Kidney tubule cell (primary cell): ENCODE results near the gene TADA3.
"Not testable (repeated sequence)": the region's sequence is repeated elsewhere in the genome, so short reads cannot be mapped to it uniquely, and the experiment has no call there.

Source experiments
- DNase-seq: peaks from one replicate; pipeline ENCODE4 v3.0.0-alpha.2; 2018; ENCODE audit warnings: low spot score

Gene TADA3

DNA sequence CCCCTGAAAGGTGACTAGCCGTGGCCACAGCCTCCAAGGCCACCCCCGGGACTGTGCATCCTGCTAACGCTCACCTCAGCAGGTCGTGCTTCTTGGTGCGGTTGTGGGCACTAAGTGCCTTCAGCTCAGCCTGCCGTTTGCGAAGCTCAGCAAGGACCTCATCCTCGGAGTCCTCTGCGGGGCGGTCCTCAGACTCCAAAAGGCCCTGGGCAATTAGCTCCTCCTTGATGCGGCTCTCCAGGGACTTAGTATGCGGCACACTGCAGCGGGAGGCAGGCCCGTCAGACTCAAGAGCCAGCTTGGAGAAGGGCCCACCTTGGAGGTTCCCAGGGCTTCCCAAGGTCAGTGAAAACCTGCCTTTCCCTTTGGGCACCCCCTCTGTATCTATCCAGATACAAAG lies 8.3 kb downstream of the TADA3 start:
- DNase-seq: no peak

DNA sequence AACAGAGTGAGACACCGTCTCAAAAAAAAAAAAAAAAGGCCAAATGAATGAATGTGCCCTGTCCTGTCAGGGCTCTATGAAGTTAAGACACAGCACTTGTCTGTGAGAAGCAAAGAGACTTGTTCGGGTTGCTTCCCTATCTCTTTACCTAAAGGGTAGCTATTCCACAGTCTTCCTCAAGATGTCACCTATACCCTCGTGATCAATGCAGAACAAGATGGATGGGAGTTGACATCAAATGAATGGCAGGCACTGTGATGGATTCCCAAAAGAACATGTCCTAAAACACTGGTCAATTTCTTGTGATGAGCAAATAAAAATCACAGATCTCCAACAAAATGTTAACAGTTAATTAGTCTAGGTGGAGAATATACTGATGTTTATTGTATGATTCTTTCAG lies 9.5 kb downstream of the TADA3 start:
- no peak for DNase-seq

DNA sequence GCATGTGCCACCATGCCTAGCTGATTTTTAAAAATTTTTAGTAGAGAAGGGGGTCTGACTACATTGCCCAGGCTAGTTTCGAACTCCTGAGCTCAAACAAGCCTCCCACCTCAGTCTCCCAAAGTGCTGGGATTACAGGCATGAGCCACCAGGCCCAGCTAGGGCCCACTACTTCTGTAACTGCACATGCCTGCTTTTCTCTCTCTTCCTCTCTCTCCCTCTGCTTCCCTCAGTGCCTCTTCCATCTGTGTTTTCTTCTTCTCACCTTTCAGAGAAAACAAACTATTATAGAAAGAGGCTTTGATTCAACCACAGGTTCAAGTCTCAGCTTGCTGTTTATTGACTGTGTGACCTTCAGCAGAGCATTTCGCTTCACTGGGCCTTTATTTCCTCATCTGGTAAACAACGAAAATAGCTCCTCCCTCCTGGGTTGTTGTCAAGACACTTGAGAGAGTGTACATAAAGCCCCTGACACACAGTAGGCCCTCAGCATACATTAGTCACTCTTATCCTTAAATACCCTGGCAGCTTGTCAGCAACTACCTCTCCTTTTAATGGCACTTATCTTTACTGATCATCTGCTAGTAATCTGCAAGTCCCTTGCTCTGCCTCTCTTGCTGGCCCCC lies 10.2 kb downstream of the TADA3 start:
- no peak for DNase-seq

DNA sequence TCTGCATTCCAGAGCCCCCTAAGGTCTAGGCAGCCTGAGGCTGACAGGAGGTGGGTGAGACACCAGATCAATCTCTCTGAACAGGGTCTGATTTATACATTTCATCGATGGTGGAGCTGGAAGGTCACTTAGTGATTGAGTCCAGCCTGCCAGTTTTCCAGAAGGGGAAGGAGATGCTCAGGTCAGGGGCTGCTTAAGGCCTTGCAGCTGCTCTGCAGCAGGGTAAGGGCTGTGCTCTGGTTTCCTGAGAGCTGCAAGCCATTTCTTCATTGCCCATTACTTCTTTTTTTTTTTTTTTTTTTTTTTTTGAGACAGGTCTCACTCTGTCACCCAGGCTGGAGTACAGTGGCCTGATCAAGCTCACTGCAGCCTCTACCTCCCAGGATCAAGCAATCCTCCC lies 10.7 kb downstream of the TADA3 start:
- no peak for DNase-seq

DNA sequence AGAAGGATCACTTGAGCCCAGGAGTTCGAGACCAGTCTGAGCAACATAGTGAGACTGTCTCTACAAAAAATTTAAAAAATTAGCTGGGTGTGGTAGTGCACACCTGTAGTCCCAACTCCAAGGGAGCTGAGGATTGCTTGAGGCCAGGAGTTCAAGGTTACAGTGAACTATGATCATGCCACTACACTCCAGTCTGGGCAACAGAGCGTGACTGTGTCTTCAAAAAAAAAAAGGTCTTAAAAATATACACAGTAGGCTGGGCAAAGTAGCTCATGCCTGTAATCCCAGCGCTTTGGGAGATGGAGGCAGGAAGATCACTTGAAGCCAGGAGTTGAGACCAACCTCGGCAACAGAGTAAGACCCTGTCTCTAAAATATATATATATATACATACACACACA lies 11.4 kb downstream of the TADA3 start:
- peak; percentile 23 for DNase-seq

DNA sequence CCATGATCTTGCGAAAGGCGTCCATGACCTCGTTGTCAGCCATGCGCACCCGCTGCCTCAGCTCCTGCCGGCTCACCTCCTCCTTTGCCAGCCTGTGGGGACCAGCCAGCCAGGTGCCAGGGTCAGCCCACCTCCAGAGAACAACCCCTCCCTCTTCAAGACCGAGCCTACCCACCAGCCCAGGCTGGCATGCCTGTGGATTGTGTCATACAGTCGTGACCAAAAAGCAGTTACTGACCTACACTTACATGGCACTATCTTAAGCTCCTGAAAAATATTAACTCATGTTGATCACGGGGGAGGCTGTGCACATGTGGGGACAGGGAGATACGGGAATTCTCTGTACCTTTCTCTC lies 11.8 kb downstream of the TADA3 start:
- peak; percentile 77 for DNase-seq

DNA sequence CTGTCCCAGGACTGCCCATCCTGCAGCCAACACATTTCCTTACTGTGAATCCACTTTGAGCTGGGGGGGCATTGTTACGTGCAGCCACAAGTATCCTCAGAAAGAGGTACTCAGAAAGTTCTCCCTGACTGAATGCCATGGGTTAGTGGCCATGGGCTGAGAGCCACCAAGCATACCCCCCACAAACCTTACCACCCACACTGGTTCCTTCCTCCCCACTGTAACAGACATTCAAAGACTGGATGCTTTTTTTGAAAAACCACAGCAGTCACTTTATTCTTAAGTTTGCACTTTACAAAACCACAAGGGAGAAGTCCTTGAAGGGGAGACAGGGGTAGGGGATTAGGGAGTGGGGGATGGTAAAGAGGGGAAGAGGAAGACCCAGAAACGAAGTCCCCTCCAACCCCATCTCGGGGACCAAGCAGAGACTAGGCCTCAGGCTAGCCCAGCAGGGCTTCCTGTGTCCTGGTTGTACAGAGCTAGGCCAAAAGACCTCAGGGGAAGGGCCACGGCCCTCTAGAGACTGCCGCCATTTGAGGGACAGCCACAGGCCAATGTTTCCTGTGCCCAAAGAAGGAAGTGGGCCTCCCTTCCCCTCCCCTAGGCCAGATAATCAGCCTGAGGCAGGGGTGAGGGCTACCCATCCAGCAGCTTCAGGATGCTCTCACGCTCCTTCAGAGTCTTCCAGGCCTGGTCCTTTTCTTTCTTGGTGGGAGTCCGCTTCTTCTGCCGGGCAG lies 12.4 kb downstream of the TADA3 start:
- DNase-seq: no peak

DNA sequence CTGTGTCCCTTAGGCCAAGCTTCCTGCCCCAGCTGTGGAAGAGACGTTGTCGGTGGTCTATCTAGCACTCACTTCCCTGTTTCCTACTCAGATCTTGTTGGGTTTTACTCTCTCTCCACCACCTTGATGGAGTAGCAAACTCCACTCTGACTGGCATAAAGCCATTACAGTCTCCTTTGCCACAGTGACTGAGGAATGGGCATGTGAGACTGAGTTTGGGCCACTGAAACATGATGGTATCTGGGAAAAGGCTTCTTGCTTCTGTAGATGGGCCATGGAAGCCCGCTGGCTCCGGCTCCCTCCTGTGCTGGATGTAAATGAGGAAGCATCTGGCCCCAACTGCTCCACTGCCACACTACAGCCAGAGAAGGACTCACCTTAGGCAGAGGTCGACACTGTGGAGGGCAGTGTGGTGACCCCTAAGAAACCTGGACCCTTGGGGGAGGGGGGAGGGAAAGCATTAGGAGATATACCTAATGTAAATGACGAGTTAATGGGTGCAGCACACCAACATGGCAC lies 13.1 kb downstream of the TADA3 start:
- DNase-seq: no peak

DNA sequence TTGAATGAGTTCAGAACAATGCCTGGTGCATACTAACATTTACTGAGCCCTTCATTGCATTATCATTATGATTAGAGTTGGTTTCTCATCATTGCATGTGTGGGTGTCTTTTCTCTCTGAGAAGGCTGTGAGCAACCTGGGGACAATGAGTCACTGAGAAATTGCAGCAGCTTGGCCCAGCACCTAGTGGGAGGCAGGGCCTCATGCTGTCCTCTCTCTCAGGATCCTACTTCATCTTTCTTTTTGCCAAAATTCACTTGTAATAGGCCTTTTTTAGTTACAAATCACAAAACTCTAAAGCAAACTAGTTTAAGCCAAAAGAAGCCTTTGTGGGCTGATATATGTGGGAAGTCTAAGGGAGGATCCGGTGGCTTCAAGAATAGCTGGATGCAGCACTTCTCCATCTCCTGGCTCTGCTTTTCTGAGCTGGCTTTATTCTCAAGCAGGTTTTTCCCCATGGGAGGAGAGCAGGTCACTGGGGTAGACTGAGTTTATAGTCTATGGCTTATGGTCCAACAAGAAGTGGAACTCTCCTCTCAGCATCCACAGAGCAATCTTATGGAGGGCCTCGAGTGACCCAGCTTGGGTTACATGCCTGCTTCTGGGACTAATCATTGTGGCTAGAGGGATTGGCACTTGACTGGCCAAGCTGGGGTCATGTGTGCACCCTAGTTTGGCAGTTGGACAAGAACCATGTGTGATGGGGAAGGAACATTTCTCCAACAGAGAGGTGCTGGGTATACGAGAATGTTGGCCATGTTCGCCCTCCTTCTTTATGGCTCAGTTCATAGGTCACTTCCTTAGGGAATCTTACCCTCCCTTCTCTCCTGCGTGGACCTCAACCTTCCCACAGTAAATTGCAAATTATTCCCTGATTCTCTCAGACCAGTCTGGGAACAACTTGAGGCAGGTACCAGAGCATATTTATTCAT lies 13.9 kb downstream of the TADA3 start:
- peak; percentile 61 for DNase-seq

DNA sequence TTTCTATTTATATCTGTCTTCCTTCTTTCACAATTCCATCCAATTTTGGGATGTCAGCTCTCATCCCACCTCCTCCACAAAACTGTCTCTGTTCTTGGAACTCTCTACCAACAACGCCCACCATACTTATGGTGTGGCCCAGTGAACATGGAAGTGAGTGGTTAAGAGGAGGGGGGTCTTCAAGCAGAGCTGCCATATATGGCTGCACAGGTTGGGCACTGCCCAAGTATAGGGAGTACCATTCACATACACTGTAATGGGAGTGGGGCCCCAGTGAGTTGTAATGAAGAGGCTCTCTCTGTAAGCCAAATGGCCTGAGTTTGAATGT lies 14.6 kb downstream of the TADA3 start:
- no peak for DNase-seq

DNA sequence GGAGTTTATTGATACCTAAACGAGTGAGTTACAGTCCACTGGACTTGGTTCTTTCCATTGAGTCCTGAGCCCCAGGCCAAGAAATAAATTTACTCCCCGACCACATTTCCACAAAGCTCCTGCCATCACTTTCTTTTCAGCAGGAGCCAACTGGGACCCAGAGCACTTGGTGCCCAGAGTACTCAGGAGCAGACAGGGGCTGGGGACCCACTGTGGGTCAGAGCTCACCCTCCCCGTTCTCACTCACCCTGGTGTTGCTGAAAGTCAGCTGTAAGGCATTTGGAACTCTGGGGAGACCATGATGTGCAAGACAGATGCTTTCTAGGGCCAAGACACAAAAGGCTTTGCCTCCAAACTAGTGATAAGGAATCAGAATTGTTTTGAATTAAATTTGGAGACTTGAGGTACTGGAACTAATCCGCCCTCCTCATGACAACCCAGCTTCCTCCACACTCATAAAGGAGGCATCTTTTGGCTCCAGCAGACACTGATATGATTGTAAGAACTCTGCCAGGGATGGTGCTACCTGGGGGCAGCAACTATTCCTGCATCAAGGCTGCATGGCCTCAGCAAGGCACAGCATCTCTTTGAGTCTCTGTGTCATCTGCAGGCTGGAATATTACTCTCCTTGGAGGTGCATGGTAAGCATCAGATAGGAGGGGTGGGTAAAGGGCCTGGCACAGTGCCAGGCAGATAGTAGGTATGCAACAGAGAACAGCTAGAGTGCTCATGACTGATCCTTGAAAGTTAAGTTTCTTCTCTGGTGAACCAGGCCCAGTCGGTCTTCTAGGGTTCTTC lies 15.2 kb downstream of the TADA3 start:
- no peak for DNase-seq

DNA sequence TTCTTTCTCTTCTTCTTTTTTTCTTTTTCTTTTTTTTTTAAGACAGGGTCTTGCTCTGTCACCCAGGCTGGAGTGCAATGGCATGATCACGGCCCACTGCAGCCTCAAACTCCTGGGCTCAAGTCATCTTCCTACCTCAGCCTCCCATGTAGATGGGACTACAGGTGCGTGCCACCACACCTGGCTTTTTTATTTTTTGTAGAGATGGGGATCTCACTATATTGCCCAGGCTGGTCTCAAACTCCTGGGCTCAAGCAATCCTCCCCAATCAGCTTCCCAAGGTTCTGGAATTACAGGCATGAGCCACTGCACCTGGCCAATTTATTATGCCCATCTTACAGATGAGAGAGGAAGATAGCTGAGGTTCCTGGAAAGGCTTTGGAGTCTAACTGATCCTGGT lies 21.3 kb downstream of the TADA3 start:
- not testable (repeated sequence) for DNase-seq

DNA sequence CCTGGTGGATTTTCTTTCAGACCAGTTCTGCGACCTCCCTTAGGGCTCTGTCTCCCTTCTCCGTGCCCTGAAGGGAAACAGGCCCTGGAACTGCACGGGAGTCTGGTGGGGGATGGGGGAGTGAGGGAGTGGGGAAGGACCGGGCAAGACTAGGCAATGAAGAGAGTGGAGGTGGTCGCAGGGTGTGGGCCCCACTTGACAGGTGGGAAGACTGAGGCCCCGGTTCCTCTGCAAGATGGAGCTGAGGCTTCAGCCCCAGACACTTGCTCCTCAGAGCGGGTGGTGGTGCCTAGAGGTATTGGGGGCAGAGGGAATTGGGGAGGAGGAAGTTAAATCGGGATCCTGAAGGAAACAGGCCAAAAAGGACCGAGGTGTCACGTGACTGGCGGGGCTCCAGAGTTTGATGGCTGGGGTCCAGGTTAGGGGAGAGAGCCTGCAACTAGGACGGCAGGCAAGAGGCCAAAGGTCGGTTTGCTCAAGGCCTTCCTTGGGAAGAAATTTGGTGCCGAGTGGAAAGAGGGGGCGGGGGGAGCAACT lies 21.9 kb downstream of the TADA3 start:
- DNase-seq: no peak

DNA sequence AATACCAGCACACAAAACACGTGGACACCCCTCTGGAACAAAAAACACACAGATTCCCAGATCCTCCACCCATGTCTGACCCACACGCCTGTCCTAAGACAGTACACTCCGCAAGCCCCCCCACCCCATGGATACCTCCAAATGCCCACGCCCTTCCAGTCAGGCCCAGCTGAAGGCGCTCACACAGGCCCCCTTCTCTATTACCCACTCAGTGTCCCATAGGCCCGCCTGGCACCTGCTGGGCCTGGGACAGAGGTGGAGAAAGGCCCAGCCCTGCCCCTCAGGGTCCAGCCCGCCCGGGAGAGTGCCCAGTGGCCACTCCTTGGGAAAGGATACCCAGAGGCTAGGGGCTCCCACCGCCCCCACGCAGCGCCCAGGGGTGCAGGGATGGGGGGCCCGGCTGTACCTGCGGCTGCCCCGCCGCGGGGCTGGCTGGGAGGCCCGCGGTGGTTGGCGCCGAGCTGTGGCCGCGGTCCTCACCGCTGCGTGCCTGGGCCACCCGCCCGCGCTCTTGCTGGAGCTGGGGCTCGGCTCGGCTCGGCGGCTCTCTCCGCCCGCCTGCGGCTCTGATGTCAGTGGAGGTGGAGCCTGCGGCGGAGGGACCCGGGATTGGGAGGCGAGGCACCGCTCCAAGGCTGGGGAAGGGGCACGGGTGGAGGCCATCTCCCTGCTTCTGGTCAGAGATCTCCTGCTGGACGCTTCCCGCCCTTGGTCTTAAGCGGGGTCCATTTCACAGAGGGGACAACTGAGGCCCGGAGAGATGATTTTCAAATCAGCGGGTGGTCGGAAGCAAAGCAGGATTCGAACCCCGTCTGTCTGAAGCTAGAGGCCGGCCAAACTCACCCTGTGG lies 22.6 kb downstream of the TADA3 start, which contains the start of gene CAMK1:
Gene CAMK1, minus strand, starts transcription at position 522 of the 850 bp plus-strand sequence. CDS start 2,198 bp downstream, outside the sequence.
- peak; percentile 75 for DNase-seq

DNA sequence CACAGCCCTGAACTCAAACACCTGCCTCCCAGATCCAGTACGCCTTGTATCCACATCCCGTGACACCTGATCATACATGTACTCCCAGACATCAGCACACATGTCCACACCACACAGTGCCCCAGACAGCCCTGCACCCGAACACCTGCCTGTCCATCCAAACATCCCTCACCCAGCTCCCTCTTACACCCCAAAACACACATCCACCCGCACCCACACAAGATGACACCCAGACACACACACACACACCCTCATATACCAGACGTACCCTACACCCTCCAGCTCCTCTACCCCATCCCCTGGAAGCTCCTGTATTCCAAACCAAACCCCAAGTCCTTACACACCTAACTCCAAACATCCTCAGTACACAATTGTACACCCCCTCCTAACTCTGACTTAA lies 23.3 kb downstream of the TADA3 start:
- DNase-seq: no peak

DNA sequence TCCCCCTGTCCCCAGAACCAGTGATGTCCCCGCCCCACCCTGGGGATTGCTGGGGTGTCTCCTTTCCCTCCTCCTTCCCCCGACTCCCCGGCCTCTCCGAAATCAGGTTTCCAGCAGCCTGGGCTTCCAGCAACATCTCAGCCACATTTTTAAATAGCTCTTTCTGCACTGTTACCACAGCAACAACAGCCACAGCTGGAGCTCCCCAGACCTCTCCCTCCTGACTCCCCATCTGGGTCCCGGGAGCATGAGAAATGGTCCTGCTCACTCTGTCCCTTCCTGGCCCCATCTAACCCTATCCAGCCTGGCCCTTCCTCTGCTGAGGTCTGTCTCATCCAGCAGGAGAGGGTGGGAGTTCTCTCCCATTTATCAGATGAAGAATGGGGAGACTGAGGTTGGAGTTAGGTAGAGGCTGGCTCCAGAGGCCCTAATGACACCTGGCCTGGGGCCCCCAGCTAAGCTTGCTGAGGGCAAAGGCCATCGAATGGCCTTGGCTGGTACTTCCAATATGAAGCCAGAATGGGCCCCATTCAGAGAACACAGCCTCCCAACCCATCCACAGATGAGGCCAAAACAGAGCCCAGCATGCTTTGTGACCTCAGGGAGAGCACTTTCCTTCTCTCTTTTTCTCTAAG lies 24.0 kb downstream of the TADA3 start:
- no peak for DNase-seq

DNA sequence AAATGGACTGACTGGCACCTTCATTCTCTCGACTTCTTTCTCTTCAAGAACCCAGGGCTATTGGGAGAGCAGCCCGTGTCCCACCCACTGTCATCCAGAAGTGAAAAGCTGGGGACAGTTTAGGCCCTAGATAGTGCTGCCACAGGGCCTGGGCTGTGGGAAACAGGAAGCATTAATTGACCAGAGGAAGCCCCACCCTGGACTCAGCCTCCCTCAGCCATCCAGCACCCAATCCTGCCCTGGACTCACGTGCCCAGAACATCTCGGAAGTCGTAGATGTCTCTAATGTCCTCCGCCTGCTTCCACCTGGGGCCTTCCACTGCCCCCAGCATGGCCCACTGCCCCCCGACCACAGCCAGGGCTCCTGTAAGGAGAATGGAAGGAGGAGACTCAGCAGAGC lies 24.9 kb downstream of the TADA3 start:
- DNase-seq: no peak

DNA sequence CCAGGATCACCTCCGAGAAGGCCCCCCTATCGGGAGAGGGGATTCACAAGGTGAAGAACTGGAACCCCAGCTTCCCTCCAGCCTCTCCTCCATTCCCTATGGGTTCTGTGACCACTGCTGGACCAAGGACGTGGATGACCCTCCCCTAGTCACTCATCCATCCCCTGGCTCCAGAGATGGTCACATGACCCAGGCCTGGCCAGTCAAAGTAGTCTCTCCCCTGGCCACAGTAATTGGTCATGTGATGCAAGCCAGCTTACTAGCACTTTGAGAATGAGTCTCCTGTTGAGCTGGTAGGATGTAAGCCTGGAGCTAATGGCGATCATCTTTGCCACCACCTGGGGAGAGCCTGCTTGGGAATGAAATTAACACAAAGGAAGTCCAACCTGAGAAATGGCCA lies 26.4 kb downstream of the TADA3 start:
- DNase-seq: peak; percentile 34

DNA sequence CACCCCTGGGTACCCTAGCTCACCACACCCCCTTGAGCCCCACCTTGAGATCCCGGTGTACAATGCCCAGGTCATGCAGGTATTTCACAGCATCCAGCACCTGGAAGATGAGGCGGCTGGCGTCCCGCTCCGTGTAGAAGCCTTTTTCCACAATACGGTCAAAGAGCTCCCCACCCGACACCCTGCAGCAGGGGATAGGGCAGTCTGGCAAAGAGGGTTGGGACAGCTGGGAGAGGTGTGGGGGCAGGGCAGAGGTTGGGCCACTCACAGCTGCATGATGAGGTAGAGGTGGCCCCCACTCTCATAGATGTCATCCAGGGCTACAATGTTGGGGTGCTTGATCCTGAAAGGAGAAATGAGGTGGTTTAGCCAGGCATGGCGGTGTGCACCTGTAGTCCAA lies 29.4 kb downstream of the TADA3 start:
- DNase-seq: no peak

DNA sequence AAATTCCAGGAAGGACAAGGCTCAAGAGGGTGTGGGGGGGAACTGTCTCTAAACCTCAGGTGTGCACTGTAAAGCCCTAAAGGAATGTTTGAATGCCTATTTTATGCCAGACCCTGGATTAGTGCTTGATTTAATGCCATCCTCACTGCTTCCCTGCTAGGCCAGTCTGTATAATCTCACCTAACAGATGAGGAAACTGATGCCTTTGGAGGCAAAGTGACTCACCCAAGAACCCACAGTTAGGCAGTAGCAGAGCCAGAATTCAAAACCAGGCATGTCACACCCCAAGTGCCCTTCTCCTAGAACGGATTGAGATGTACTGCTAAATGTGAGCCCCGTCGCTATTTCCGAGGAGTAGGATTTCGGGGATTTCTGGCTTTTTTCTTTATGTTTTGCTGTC lies 30.4 kb downstream of the TADA3 start:
- DNase-seq: no peak
